Loucy (cell line): ENCODE measurements around the gene SURF1.

Experiments
- CTCF ChIP-seq: fragments of 200-600 bp; sonication (generic); conservative IDR thresholded peaks from 2 replicates; pipeline ENCODE4 v1.5.1; 2014; ENCODE audit warnings: mild to moderate bottlenecking, antibody characterized with exemption, low read length
- EZH2phosphoT487 ChIP-seq: fragments of 200-600 bp; IDR thresholded peaks from 2 replicates; pipeline ENCODE4 v1.6.1; 2018; ENCODE audit warnings: antibody characterized with exemption, mild to moderate bottlenecking, moderate library complexity, borderline replicate concordance

DNA sequence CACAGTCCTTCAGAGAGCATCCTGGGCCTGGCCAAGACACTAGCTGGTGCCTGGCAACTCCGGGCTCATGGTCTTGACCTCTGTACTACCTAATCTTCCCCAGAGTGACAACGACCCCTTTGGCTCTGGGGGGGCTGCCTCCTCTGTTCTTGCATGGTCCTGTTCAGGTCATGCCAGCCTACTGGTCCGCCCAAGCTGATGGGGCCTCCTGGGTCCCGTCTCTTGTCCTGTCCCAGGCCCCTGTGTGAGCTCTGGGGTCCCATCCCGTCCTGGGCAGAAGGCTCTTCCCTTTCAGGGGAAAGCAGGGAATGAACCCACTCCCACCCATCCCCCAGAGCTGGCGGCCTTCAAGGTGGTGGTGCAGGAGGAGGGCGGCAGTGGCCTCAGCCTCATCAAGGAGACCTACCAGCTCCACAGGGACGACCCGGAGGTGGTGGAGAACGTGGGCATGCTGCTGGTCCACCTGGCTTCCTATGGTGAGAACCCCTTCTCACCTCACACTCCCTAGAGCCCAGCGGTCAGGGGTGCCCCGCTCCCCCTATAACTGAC lies 48.2 kb upstream of the SURF1 start:
- TF ChIP-seq CTCF (no peak), EZH2phosphoT487 (no peak)
